Eye (tissue), 1 donor: ENCODE data around the gene NFXL1.
A peak's percentile ranks its signal among the peaks of the same experiment; 100 is the strongest.

Experiments
- DNase-seq: peaks from one replicate; pipeline ENCODE4 v3.0.0-alpha.2; 2015

Gene NFXL1

DNA sequence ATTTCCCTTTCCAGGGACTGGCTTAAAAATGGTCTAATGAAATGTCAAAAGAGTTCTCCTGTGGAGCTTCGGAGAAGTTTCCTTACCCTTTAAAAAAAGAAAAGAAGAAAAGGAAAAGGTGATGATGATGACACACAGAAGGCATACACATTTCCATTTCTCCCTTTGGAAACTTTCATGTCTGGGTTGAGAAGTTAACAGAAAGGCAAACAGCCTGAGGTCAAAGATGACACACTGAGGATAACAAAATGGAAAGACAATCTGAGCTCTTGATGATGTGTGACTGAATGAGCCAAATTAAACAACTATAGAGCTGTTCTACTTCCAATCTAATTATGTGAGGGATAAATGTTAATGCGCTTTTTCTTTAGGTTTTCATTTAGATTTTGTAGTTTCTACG is 32.2 kb downstream of the NFXL1 start:
- DNase-seq = no peak

DNA sequence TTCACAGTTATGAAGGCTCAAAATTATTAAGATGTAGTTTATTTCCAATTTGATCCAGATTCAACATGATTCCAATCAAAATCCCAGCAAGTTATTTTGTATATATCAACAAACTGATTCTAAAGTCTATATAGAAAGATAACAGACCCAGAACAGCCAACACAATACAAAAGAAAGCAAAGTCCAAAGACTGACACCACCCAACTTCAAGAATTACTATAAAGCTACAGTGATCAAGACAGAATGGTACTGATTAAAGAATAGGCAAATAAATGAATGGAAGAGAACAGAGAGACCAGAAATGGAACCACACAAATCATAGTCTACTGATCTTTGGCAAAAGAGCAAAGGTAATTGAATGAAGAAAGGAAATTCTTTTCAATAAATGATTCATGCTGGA is 34.9 kb downstream of the NFXL1 start:
- no peak for DNase-seq

DNA sequence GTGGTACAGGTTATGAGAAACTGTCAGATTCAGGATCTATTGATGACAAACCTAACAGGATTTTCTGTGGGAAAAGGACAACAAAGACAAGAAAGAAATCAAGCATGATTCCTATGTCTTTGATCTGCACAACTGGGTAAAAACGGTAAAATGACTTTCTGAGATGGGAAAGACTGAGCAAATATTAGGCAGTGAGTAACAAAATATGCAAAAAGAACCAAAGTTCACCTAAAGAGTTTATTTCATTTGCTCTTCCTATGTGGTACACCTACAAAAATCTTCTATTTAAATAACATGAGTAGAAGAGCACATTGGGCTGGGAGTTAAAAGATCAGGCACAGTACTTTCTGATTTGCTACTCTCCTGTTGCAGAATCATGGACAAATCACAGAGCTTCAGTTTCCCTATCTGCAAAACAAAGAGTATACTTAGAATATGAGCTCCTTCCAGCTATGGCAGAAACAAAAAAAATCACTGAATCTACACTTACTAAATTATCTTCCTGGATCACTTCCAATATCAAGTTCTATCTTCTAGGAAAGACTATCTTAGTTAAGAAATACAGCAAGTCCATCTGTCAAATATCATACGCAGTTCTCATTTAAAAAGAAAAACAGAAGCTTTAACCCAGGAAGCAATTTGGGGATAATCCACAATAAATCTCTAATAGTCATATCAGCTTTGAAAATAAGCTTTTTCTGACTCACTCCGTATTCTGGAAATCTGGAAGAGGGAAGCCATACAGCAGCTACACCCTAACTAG is 37.4 kb downstream of the NFXL1 start:
- DNase-seq = no peak

DNA sequence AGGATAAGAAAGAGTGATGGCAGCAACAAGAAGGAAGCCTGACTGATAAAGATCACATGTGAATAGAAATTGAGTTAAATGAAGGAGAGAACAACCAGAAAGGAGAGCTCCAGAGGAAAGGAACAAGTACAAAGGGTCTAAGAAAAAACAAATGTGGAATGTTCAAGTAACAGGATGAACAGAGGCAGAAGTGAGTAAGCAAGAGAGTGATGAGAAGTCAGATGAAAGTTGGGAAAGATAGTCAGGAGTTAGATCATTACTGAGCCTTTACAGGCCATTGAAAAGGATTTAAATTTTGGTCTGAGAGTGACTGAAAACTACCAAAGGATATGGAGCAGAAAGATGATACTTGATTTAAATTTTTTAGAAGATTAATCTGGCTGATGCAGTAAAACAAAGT is 38.1 kb downstream of the NFXL1 start:
- DNase-seq = no peak

DNA sequence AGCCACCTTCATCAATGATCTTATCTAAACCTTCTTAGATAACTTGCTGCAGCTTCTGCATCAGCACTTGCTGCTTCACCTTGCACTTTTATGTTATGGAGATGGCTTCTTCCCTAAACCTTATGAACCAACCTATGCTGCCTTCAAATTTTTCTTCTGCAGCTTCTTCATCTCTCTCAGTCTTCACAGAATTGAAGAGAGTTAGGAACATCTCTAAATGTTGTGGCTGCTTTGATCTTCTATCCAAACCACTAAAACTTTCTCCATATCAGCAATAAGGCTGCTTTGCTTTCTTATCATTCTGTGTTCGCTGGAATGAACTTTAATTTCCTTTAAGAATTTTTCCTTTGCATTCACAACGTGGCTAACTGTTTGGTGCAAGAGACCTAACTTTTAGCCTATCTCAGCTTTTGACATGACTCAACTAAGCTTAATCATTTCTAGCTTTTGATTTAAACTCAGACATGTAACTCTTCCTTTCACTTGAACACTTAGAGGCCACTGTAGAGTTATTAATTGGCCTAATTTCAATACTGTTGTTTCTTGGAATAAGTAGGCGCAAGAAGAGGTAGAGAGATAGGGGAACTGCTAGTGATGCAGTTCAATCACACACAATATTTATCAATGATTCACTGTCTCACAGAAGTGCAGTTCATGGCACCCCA is 40.4 kb downstream of the NFXL1 start:
- DNase-seq = no peak

DNA sequence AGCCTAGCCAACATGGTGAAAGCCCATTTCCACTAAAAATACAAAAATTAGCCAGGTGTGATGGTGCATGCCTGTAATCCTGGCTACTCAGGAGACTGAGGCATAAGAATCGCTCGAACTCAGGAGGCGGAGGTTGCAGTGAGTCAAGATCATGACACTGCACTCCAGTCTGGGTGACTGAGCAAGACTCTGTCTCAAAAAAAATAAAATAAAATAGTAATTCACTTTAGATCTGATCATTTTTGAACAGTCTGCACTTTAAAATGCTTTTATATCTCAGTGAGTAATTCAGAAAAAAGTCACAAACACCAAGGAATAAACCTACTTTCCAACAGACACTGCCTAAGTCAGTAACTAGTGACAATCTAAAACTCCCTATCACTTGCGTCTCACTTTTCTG is 50.9 kb downstream of the NFXL1 start:
- DNase-seq = no peak

DNA sequence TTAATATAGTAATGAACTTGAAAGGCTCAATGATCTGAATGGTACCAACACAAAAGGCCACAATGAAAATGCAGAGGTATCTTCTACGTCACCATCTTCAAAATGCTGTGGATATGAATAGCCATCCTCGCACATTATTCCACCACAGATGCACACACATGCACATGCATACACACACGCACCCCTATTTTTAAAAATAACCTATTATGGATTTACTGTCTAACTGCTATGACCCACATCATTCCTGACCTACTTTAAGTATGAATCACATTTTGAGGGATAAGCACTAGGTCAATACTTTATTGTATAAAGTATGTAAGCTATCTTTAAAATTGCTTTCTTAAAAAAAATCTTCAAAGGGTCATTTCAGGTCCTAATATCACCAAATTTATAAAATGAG is 52.1 kb downstream of the NFXL1 start:
- DNase-seq = no peak

DNA sequence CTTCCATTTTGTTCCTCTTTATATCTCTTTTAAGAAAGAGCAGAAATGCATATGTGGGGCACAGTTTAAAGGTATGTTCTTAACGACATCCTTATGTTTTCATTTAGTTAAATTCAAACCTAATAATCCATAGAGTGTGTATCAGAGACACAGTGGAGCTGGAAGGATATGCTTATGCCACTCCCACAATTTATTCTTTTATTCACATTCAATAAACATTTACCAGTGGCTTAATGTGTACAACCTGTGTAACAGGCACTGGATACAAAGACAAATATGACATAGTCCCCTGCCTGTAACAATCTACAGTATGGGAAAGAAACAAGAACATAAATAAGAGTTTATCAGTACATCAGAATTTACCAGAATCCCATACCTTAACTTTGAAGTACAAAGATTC is 54.1 kb downstream of the NFXL1 start:
- DNase-seq = no peak

DNA sequence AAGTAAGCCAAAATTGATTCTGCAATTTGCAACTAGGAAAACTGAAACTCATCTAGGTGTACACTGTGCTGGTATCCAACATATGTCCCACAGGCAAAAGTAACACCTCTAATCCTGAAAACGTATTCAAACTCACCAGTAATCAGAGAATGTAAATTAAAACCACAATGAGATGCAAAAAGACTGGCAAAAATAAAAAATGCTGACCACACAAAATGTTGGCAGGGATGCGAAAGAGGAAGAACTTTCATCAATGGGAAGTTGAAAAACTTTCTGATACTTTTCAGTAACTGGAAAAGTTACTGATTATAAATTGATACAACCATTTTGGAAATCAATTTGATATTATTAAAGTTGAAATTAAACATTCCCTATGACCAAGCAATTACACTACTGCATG is 56.4 kb downstream of the NFXL1 start:
- no peak for DNase-seq

DNA sequence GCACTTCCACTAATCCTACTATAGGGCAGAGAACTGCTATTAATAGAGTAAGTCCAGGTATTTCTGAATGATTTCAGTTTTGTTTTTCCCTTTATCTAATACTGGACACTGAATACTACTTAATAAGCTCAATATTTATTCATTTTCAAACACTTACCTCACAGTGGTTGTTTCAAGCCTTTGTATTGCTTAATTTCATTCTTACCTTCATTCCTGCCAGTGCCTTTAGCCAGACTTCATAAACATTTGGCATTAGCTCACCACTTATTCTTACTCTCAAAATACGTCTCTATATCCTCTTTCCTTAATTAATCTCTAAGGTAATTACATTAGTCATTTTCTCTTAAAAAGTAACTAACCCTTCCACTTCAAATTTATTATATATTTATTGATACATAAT is 57.7 kb downstream of the NFXL1 start:
- no peak for DNase-seq

DNA sequence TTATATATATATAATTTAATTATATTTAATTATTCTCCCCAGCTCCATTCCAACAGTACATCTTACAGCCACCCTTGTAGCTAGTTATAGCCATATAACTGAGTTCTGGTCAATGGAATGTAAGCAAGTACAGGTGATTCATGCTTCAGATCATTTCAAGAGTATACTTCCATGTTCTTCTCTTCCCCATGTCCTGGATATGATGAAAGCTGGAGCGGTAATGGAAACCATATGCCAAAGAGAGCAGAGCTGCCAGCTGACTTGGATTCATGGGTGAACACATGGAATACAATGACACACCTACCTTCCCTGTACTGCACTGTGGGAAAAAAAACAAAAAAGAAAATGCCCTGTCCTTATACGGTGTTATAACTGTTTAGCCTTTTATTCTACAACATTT is 59.0 kb downstream of the NFXL1 start:
- DNase-seq = no peak

DNA sequence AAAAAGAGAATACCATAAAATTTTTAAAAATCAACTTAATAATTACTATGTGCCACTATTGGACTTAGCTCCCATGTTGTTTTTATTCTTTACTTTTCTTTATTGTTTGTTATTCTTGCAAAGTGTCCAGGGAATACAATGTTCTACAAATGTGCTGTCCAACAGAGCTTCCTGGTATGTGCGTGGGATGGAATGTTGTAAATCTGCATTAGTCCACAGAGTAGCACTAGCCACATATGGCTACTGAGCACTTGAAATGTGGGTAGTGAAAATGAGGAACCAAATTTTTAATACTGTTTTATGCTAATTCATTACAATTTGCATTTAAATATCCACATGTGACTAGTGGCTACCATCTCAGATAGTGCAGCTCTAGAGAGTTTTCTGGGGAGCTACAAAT is 62.2 kb downstream of the NFXL1 start:
- peak; percentile 6 for DNase-seq

DNA sequence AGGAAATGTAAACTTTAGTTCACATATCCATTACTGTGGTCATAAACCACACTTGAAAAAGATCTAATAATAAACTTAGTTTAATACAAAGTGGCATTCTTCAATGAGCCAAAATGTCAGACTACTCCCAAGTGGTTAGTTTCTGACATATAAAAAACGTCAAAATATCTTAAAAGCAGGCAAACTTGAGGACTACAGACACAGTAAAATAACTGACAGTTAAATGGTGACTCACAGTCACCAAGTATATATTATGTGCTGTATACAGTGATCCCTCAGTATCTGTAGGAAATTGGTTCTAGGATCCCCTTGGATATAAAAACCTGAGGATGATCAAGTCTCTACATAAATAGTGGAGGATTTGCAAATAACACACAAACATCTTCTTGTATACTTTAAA is 64.9 kb downstream of the NFXL1 start:
- DNase-seq = no peak

DNA sequence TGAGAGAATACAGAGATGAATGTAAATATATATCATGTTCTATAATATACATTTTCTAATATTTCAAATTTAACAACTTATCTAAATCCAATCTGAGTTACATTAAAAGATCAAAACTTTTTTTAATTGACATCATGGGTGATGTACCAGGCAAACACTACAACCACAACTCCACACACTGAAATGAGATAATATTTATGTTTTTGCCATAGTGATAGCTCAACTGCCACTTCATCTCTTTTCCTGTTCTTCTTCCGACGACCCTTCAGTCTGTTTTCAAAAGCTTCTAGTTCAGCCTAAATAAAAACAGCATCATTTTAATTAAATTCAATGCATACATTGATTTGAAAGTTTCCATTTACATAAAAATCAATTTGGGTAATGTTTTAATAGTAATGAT is 66.3 kb downstream of the NFXL1 start:
- no peak for DNase-seq

DNA sequence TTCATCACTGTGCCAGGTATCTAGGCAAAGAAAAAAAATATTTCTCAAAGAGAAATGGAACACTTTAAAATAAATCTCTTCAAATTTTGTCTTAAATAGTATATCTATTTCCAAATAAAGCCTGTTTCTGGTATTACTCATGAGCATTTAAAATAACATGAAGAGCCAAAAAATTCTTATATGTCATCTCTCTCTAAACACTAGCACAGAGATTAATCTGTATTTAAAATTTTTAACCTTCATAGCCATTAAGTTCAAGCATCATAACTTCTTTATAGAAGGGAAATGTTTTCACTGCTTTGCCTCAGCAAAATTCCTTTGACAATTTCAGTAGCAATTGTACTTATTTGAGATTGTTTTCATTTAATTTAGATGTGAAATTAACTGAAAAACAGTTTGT is 71.4 kb downstream of the NFXL1 start:
- no peak for DNase-seq

DNA sequence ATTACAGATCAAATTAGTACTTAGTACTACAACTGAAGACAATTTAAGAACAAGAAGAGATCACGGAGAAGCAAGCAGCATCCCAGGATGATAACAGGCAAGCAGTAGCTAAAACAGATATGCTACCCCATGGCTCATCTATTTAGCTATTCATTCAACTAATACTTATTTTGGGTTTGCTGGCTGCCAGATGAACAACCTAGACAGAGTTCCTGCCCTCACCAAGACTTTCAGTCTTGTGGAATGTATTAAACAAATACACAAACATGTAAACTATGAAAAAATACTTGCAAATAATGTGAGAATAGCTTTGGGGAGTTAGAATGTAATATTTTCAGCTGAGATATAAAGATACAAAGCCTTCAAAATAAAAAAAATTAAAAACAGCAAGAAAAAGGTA is 74.1 kb downstream of the NFXL1 start:
- DNase-seq = no peak

DNA sequence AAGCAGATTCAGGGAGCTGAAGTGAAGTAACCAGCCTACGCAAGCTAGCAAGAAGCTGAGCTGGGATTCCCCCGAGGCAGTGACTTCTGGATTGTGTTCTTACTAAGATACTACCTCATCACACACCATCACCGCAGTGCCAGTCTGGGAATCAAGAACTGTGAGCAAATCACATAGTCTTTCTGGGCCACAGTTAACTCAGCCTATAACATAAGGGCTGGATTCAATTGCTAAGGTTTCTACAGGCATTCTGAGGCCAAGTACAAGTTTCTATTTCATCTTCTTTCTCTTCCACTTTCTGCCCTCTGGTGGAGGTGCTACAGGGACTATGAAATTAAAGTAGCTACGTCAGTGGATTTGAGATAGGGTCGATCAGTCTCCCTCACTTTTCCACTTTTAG is 75.1 kb downstream of the NFXL1 start:
- peak; percentile 37 for DNase-seq

DNA sequence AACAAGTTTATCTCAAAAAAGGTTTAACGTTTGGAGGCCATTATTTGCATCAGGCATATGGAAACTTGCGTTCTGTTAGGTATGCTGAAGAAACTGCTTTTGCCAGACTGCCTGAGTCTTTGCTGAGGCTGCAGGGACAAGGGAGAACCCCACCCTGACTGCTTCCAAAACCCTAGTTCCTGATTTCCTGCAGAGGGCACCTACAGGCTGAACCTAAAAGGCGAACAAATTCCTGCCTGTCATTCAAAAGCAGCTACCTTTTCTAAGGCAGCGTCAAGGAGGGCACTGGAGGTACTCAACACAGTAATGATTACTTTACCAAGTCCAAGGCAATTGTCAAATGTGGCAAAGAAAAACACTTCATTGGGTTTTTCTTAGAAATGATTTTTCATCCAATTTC is 75.9 kb downstream of the NFXL1 start:
- DNase-seq = no peak

DNA sequence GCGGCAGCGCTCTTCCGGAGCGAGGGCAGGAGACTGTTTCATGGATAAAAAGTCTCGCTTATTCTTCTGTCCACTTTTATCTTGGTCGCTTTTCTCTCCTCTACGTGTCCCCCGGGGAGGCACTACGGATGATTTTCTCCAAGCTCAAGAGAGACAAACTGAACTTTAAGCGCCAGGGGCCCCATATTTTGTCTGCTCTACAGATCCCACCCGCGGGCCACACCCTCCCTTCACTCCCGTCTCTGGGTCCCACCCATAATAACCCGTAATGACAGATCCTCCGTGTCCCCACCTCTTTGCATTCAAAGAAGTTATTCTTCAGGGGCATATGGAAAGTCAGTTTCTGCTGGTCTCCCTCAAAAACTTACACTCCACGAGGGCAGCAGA is 76.5 kb downstream of the NFXL1 start, which contains the start of gene CORIN:
TSS of gene CORIN (minus strand) at position 160 of the 387 bp plus-strand sequence. CDS start at position 42, 118 bp downstream.
- DNase-seq = peak; percentile 29

DNA sequence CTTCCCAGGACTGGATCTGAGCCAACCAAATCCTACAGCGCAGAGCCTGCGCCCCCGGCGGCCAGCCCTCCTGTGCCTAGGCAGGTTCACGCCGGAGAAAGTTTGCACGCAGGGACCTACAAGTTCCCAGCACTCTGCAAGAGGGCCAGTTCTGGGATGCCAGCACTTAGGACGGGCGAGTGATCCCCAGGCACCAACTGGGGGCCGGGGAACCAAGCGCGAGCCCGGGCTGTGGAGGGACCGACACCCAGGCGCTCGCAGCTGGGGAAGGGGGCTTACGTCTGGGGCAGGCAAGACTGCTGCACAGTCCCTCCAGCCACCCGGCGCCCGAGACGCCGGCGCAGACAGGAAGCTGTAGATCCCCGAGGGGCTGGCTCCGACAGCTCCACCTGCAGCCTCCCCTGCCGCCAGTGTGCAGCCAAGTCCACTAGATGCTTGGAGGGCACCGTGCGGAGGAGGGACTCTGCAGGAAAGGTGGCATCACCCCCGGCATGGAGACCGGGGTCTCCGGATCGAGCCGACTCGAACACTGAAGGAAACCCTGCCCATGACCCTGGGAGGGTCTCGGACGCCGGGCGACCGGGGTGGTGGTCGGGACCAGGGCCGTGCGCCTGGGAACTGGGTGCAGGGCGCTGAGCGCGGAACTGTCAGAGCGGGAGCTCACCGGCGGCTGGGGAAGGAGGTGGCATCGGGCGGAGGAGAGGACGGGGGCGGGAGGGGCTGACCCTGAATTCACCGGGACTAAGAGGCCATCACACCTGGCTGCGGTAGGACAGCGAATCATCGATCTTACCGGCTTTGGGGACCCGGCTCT is 77.1 kb downstream of the NFXL1 start:
- peak; percentile 75 for DNase-seq

DNA sequence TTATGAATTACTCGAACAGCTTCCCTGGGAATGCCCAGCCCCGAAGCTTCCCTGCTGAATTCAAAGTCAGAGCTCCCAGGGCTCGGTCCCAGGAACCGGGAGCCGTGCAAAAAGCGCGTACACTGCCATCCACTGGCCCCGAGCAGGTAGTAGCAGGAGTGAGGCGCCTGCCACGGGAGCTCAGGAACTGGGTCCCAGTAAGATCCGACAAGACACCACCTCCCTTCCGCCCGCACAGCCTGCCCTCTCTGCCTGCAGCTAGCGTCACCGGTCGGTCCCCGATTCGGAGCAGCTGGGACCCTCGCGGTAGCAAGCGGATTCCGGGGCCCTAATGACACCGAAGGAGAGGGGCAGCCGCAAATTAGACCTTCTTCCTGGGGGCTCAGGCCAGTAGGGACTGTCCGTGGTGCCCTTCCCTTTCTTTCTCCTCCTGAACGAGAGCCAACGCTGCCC is 77.7 kb downstream of the NFXL1 start:
- DNase-seq = peak; percentile 89

DNA sequence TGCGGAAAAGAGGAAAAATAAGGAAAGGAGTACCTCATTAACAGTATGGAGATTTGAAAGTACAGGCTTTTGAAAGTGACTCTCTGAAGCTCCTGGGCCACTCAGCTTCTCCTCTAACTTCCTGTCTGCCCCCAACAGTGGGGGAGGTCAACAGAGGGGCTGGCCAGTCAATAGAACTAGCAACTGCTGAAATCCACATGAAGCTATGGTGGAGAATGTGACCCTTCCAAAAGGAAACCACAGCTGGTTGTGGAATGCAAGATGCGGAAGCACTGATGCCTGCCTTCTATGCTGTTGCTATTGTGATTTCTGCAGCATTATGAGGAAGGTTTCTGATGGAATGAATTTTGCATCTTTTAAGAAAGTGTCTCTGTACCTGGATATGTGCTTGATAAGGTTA is 78.9 kb downstream of the NFXL1 start:
- no peak for DNase-seq

DNA sequence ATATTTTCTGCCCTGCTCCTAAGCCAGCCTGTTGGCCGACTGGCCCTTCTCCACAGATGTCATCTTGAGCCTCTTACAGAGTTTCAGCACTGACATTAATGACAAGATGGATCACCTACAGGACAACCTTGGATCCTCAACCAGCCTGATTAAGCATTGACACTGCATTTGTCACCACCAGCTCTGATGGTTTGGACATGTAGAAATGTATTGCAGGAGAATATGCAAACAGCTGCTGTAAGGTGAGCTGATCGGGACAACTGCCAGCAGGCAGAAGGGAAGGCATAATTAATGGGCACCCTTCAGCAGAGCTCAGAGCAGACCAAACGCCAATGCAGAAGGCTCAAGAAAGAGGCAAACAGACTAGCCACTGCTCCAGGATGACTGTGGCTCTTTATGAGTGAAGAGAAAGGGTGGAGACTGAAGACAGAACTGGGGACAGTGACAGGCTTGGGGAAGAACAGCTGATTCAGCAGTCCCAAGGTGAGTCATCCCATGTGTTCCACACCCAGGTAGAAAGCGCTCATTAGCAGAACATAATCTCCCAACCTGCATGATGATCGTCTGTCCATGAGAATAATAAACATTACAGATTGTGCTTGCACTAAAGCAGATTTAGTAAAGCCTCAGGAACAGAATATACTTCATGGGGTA is 83.2 kb downstream of the NFXL1 start:
- DNase-seq = no peak
